B cell (primary cell): ENCODE results near the gene RTF2. TPM values are rescaled to one million over a fixed set of nuclear protein-coding genes. Genes with fewer than 3 reads are reported as not detected.

Experiments used
- ATAC-seq: fragments of 200-7000 bp; cut with Tn5 transposase; one replicate; pipeline ENCODE4 v1.10.0; 2021; ENCODE audit warnings: low read depth, mild to moderate bottlenecking, moderate number of reproducible peaks, moderate library complexity
- CTCF ChIA-PET: fragments of 350-600 bp; sonication (Branson Sonifier 250); formaldehyde crosslinking; loops from one replicate; lab custom pipeline; 2021; ENCODE audit warnings: antibody characterized with exemption, inconsistent platforms; lab: Charles Lee
- POLR2A ChIA-PET: fragments of 350-600 bp; sonication (Branson Sonifier 250); formaldehyde crosslinking; loops from one replicate; lab custom pipeline; 2021; ENCODE audit warnings: antibody characterized with exemption; lab: Charles Lee
- DNase-seq: peaks from one replicate; pipeline ENCODE4 v3.0.0; 2013
- H2AFZ ChIP-seq: 2 replicates; pipeline ENCODE4 v1.6.1; 2012; ENCODE audit warnings: mild to moderate bottlenecking, low read depth, low read length; ENCODE audit not compliant: insufficient read depth, poor library complexity, severe bottlenecking
- H3K27ac ChIP-seq, 2 donors: 1 replicate in 1 of 2; 2 replicates in 1 of 2; pipeline ENCODE4 v1.5.1; 2012 to 2013; ENCODE audit warnings: low read length in 2 of 2, mild to moderate bottlenecking in 2 of 2, moderate library complexity in 1 of 2
- H3K27me3 ChIP-seq, 4 experiments: fragments of 200-600 bp in 1 of 4; sonication (generic) in 1 of 4; replicated peaks in 1 of 4; 1 replicate in 2 of 4; 2 replicates in 2 of 4; pipeline versions ENCODE4 v1.6.1 to v1.7.0; 2013 to 2016; ENCODE audit warnings: low read length in 3 of 4, mild to moderate bottlenecking in 2 of 4, mixed read lengths in 1 of 4, moderate library complexity in 1 of 4; ENCODE audit not compliant: insufficient read depth in 4 of 4, control insufficient read depth in 3 of 4; ENCODE audit errors: control extremely low read depth in 1 of 4
- H3K36me3 ChIP-seq, 2 experiments: replicated peaks in 1 of 2; 1 replicate in 1 of 2; 2 replicates in 1 of 2; pipeline versions ENCODE4 v1.6.1 to v1.7.1; 2013; ENCODE audit warnings: low read length in 1 of 2; ENCODE audit not compliant: insufficient read depth in 2 of 2, control insufficient read depth in 1 of 2; ENCODE audit errors: control extremely low read depth in 1 of 2, extremely low read depth in 1 of 2
- H3K4me1 ChIP-seq, 2 donors: fragments of 200-600 bp in 1 of 2; sonication (generic) in 1 of 2; 1 replicate in 1 of 2; 2 replicates in 1 of 2; pipeline versions ENCODE4 v1.5.1 to v1.6.1; 2013 to 2017; ENCODE audit warnings: low read length in 2 of 2; ENCODE audit not compliant: control insufficient read depth in 2 of 2, insufficient read depth in 2 of 2
- H3K4me2 ChIP-seq: replicated peaks from 2 replicates; pipeline ENCODE3; 2012; ENCODE audit warnings: mild to moderate bottlenecking, low read depth, low read length; ENCODE audit not compliant: poor library complexity, severe bottlenecking
- H3K4me3 ChIP-seq, 5 experiments: fragments of 200-600 bp in 1 of 5; sonication (generic) in 1 of 5; 1 replicate in 3 of 5; 2 replicates in 2 of 5; pipeline versions ENCODE4 v1.5.1 to v1.7.0; 2011 to 2016; ENCODE audit warnings: low read length in 4 of 5, mild to moderate bottlenecking in 4 of 5, low read depth in 2 of 5, control low read depth in 1 of 5, moderate library complexity in 1 of 5; ENCODE audit not compliant: insufficient read depth in 1 of 5; ENCODE audit errors: control extremely low read depth in 1 of 5, extremely low read depth in 1 of 5
- H3K79me2 ChIP-seq: fragments of 200-600 bp; sonication (generic); one replicate; pipeline ENCODE4 v1.6.0; 2016; ENCODE audit warnings: low read length; ENCODE audit not compliant: control insufficient read depth, insufficient read depth
- H3K9ac ChIP-seq: fragments of 200-600 bp; sonication (generic); 2 replicates; pipeline ENCODE4 v1.6.1; 2017; ENCODE audit warnings: mild to moderate bottlenecking, low read length, moderate library complexity
- H3K9me3 ChIP-seq, 3 donors: one replicate each; pipeline versions ENCODE4 v1.6.1 to v1.7.1; 2013; ENCODE audit warnings: low read length in 2 of 3; ENCODE audit not compliant: control insufficient read depth in 2 of 3, insufficient read depth in 1 of 3; ENCODE audit errors: control extremely low read depth in 1 of 3
- H4K20me1 ChIP-seq: 2 replicates; pipeline ENCODE4 v1.6.0; 2012; ENCODE audit warnings: mild to moderate bottlenecking, low read length; ENCODE audit not compliant: insufficient read depth, control insufficient read depth, poor library complexity, severe bottlenecking
- H3K27ac Mint-ChIP-seq: one replicate; pipeline ENCODE4 v1.8.0; 2021; ENCODE audit warnings: mixed read lengths
- H3K27me3 Mint-ChIP-seq: one replicate; pipeline ENCODE4 v1.8.0; 2021; ENCODE audit warnings: mixed read lengths
- H3K4me1 Mint-ChIP-seq: one replicate; pipeline ENCODE4 v1.8.0; 2021; ENCODE audit warnings: mixed read lengths
- H3K4me3 Mint-ChIP-seq: one replicate; pipeline ENCODE4 v1.8.0; 2021; ENCODE audit warnings: mixed read lengths
- H3K9me3 Mint-ChIP-seq: one replicate; pipeline ENCODE4 v1.8.0; 2022; ENCODE audit warnings: mixed read lengths; ENCODE audit not compliant: insufficient read depth
- CTCF ChIP-seq: fragments of 200-600 bp; IDR thresholded peaks from one replicate; pipeline ENCODE4 v1.8.0; 2022; ENCODE audit warnings: antibody characterized with exemption, mild to moderate bottlenecking
- EZH2 ChIP-seq: IDR thresholded peaks from 2 replicates; pipeline ENCODE4 v1.6.1; 2012; ENCODE audit warnings: borderline replicate concordance, low read depth, mild to moderate bottlenecking, moderate library complexity, low read length; ENCODE audit not compliant: insufficient read depth, poor library complexity, severe bottlenecking
- WGBS: methylation state at CpG from one replicate; pipeline ENCODE4 v1.1.5; 2013; ENCODE audit warnings: missing lambda C conversion rate; ENCODE audit not compliant: insufficient coverage; 5-methylcytosine and 5-hydroxymethylcytosine counted together
- intact Hi-C: fragments of 100-400 bp; cut with micrococcal nuclease; formaldehyde crosslinking; loops from one replicate; pipeline ENCODE4 v1.10.0; 2022
- polyA plus RNA-seq: library from polyadenylated mRNA; depleted of rRNA; stranded (reverse); fragments of >200 nt; gene quantifications from 2 replicates; pipeline ENCODE4 v1.2.3, GENCODE V29; 2012
- total RNA-seq, 2 donors: library from RNA; stranded (reverse); fragments of 120-200 nt in 1 of 2; gene quantifications; 1 replicate in 1 of 2; 2 replicates in 1 of 2; pipeline versions ENCODE4 v1.2.3 to v1.2.4, GENCODE V29; 2013 to 2022

The RTF2 gene
- total and polyA plus RNA-seq, 2 donors (not counting 1 experiment from before 2014, with no cell fraction given) = 34.6 to 78.4 TPM

- intact Hi-C loops = no loop called here
- peaks cover 0 to 7% of the 10 kb centered on the region in 2 donors for H3K4me1 ChIP-seq
- H3K27ac ChIP-seq = no peak overlapping the region
- no peak overlapping the region for H3K4me3 ChIP-seq
- ChIA-PET CTCF (interaction anchor here (1.1 kb wide), 1 partner anchor 25 kb away, joined by 3 read pairs; no protein-coding TSS in a partner anchor), POLR2A (no interaction called here)
- no peak overlapping the region for H2AFZ ChIP-seq
- no CpG with 5 or more reads among the region's 1 CpG for WGBS
- Mint-ChIP-seq H3K27ac (no peak overlapping the region), H3K4me3 (no peak overlapping the region), H3K4me1 (peaks cover 8% of the 10 kb centered on the region), H3K9me3 (no peaks in the 10 kb centered on the region), H3K27me3 (peaks cover 4% of the 10 kb centered on the region)
- peaks cover 0 to 13% (median 1%) of the 10 kb centered on the region in 4 experiments for H3K27me3 ChIP-seq
- DNase-seq = no peak
- H3K9me3 ChIP-seq = no peaks in the 10 kb centered on the region
- H3K36me3 ChIP-seq = no peaks in the 10 kb centered on the region
- no peaks in the 10 kb centered on the region for H4K20me1 ChIP-seq
- no peak overlapping the region for H3K4me2 ChIP-seq
- no peak for TF ChIP-seq EZH2
- no peak for TF ChIP-seq CTCF
- H3K9ac ChIP-seq = no peak overlapping the region
- no peak for ATAC-seq
- no peaks in the 10 kb centered on the region for H3K79me2 ChIP-seq
Observed at GRCh38 chr20:56423211-56423610, 45.2 kb upstream of the RTF2 start.

DNA sequence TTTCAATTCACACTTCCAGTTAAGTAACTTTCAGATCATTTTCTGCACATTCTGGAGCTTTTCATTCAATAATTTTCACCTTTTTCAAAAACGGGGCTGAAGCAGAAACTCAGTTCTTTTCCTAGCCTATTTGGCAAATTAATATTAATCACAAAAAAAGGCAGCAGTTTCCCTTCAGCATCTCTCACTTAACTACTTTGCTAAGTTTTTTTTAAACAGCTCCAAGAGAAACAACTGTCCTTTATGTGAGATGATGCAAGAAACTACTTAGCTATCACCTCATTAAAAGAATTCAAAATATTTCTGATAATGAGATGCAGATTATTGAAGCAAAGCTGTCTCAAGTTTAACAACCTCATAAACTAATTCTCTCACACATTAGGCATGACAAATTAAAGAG lies 44.5 kb upstream of the RTF2 start:
- Histone ChIP-seq H3K4me1 (peaks cover 0 to 14% of the 10 kb centered on the region in 2 donors), H3K27ac (no peak overlapping the region), H3K36me3 (no peaks in the 10 kb centered on the region), H3K4me3 (no peak overlapping the region), H2AFZ (no peak overlapping the region), H3K27me3 (peaks cover 0 to 16% (median 1%) of the 10 kb centered on the region in 4 experiments), H3K9ac (no peak overlapping the region), H3K9me3 (no peaks in the 10 kb centered on the region), H3K4me2 (no peak overlapping the region), H4K20me1 (no peaks in the 10 kb centered on the region), H3K79me2 (no peaks in the 10 kb centered on the region)
- CTCF ChIA-PET = interaction anchor here (1.1 kb wide), 1 partner anchor 25 kb away, joined by 3 read pairs; no protein-coding TSS in a partner anchor
- DNase-seq = no peak
- TF ChIP-seq EZH2 (no peak), CTCF (no peak)
- Mint-ChIP-seq H3K9me3 (no peaks in the 10 kb centered on the region), H3K4me3 (no peak overlapping the region), H3K27ac (no peak overlapping the region), H3K4me1 (peaks cover 12% of the 10 kb centered on the region), H3K27me3 (peaks cover 4% of the 10 kb centered on the region)
- no peak for ATAC-seq
- POLR2A ChIA-PET = no interaction called here
- WGBS = 80% methylated on average over 1 of the region's 1 CpG
- intact Hi-C loops = no loop called here
